Cortex of kidney (tissue), 1 donor: ENCODE measurements around the gene HS6ST3.

ENCODE experiments used
- DNase-seq: peaks from one replicate; lab custom pipeline; 2025; lab: John Stamatoyannopoulos, UW

Gene HS6ST3

DNA sequence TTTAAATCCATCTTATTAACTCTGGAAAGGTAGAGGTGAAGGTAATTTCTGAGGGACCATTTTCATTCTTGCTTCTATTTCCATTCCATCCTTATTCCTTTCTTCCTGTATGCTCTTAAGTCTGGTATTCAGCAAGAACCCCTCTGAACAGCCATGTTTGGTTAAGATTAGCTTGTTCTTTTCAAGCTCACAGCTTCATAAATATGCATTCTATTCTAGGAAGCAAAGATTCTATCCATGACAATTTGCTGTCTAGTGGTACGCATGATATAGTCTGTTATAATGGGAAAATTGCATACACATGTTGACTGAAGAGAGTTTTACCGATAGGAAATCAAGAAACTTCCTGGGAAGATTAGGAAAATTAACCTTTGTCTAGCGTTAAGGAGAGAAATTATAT is 218.7 kb downstream of the HS6ST3 start:
- no peak for DNase-seq

DNA sequence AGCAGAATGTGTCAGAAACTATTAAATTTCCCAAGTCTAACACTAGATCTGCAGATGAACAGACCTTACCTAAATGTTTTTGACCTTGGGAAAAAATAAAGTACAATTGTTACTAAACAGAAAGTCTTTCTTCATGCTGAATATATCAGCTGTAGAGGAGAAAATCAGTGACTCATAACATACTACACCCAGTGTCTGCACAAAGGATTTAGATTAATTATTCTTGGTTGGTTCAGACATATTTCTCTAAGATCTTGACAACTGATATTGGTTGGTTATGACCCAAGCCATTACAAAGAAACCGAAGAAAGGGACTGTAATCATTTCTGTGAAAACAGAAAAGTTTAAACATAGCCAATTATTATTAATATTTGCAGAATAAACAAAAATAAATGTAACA is 225.1 kb downstream of the HS6ST3 start:
- no peak for DNase-seq

DNA sequence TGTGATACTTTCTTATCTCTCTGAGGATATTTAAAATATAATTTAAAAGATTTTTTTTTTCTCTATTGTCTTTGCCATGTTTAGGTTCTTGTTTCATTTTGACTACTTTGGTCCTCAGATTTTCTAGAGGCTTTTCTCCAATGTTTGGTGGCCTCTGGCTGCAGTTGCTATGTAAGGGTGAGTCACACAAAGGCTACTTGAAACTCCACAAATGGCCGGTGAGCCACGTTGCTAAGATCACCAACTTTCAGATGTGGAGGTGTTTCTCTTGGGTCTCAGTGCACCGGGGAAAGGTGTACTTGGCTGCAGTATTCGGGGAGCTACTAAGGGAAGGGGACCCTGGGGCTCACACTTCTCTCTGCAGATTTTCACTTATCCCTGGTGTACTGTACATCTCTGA is 248.1 kb downstream of the HS6ST3 start:
- DNase-seq = no peak

DNA sequence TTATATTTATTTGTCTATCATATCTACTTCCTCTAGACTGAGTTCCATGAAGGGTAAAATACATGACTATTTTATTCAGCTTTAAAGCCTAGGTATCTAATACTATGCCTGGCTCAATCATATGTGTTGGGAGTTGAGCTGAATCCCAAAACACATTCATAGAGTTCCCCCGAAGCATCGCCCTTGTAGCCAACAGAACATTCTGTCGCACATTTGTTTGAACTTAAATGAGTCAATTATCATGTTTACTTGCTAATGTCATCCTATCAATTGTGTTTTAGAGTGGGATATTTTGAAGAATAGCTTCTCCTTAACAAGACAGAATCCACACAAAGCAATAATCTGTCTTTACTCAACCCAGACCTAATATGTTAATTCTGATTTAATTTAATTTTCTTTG is 252.4 kb downstream of the HS6ST3 start:
- no peak for DNase-seq

DNA sequence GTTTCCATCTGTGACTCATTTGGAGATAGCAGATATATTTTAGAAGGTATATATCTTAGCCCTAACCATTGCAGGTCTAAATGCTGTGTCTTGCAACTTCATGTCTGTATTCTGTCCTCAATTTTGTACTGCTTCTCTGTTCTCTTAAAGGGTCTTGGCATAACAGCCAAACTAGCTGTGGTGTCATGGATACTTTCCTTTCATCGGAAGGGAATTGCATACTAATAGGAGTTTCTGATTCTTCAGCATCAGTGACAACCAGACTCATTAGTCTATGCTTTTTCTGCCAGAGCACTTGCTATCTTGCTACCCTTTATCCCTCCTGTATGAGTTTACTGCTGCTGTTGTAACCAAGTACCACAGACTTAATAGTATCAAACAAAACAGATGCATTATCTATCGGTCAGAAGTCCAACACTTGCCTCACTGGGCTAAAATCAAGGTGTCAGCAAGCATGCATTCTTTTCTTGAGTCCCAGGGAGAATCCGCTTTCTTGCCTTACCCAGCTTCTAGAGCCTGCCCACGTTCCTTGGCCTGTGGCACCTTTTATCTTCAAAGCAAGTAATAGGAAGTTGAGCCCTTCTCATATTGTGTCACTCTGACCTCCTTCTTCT is 253.1 kb downstream of the HS6ST3 start:
- no peak for DNase-seq

DNA sequence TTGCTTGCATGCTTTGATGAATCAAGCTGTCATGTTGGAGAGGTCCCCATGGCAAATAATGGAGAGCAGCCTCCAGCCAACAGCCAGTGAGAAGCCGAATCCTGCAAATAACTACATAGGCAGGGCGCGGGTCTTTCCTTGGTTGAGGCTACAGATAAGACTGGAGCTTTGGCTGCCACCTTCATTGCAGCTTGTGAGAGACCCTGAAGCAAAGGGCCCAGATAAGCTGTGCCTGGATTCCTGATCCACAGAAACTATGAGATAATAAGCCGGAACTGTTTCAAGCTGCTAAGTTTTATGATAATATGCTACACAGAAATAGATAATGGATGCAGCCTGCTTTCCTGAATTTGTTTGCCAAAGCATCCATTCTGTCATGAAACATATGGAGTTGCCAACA is 257.0 kb downstream of the HS6ST3 start:
- DNase-seq = no peak

DNA sequence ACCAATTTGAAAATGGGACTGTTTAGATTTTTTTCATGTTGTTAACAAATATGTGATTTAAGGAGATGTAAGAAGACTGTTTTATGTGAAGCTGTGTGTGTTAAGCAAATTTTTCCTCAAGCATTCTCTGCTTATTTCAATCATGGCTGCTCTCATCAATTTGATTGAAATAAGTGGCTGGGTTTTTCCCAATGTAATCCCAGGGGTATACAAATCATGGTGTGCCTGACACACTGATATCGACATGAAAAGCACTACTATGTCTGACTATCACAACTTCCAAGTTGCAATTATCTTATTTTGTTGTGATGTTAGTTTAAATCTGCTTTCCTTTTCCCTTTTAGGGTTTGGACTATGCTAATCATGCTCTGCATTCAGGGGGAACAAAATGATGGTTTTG is 283.7 kb downstream of the HS6ST3 start:
- DNase-seq = no peak

DNA sequence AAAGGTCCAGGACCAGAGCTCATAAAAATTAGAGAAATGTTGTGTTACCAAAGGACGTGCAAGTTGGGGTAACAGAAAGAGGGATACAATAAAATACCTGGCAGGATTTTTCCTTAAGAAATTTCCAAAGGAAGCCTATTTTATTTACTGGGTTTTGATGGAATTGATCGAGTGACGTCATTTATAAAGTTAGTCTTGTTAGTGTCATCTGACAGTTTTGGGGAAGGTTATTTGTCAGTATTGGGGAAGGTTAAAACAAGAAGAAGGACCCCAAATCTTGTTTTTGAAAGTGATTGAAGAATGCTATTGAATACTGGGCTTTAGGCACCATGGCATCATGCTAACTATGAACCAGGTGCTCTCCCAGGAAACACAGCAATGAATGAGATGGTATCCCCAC is 287.9 kb downstream of the HS6ST3 start:
- DNase-seq = no peak

DNA sequence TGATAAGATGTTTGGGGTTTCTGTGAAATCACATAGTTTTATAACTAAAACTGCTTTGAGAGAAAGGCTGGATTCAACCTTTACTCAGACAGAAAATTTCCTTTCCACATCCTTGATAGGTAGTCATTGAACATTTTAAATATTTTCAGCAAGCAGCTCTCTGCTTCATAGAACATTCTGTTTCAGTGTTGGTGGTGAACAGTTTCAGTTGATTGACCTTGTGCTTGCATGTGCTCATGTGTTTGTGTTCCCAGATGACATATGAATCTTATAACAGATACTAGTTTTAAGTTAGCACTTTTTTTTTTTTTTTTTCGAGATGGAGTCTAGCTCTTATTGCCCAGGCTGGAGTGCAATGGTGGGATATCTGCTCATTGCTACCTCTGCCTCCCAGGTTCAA is 290.1 kb downstream of the HS6ST3 start:
- DNase-seq = no peak

DNA sequence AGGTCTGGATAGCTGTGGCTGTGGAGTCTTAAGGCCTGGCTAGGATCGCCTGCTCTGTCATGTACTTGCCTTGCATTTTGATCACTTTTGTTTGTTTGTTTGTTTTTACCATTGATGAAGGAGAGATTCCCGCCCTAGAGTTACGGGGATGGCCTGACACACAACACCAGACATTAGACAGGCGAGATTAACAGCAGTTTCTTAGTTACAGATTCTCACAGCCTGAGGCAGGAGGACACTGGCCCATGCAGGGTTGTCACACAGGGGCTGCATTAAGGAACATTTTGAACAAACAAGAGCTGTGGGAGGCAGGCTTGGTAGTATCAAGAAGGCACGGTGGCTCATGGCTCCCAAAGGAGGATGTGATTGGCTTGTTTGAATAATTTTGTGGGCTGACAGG is 291.8 kb downstream of the HS6ST3 start:
- DNase-seq = no peak

DNA sequence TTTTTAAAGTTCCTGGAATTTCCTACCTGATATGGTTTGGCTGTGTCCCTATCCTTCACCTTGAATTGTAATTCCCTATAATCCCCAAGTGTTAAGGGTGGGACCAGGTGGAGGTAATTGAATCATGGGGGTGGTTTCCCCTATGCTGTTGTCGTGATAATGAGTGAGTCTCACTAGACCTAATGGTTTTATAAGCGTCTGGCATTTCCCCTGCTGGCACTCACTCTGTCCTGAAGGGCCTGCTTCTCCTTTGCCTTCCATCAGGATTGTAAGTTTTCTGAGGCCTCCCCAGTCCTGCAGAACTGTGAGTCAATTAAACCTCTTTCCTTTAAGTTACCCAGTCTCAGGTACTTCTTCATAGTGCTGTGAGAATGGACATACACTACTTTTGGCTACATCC is 298.7 kb downstream of the HS6ST3 start:
- DNase-seq = no peak

DNA sequence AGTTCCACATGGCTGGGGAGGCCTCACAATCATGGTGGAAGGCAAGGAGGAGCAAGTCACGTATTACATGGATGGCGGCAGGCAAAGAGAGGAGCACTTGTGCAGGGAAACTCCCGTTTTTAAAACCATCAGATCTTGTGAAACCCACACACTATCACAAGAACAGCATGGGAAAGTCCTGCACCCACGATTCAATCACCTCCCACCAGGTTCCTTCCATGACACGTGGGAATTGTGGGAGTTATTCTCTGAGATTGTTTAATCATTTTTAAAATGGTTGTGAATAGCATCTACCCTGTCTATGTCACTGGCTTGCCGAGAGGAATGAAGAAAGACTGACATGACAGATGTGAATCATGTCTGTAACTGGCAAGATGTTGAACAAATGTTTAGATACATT is 301.7 kb downstream of the HS6ST3 start:
- DNase-seq = no peak

DNA sequence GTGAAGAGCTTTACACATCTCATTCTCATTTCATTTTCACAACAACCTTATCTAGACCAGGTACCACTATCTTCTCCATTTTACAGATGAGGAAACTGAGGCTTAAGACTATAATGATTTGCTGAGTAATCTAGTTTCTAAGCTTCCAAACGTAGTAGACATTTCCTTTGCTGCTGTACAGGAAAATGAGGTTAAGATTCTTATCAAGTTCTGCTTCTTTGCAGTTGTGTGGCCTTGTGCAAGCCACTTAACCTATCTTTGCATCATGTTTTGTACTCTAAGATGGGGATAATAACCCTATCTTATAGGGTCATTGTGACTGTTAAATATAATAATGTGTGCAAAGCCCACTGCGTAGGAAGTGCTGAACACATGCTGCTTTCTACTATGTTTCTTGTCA is 307.9 kb downstream of the HS6ST3 start:
- no peak for DNase-seq

DNA sequence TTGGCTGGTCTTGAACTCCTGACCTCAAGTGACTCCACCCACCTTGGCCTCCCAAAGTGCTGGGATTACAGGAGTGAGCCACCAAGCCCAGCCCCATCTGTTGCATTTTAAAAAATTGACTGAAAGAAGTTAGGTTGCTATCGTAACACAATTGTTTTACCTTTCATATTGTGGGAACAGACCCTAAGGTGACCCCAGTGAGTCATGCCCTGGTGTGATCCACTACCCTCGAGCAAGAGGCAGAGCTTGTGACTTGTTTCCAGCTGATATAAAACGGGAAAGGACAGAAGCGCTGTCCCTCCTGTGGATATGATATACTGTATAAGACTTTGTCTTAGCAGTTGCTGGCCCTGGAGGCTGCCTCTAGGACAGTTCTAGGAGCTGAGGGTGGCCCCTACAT is 308.6 kb downstream of the HS6ST3 start:
- DNase-seq = no peak

DNA sequence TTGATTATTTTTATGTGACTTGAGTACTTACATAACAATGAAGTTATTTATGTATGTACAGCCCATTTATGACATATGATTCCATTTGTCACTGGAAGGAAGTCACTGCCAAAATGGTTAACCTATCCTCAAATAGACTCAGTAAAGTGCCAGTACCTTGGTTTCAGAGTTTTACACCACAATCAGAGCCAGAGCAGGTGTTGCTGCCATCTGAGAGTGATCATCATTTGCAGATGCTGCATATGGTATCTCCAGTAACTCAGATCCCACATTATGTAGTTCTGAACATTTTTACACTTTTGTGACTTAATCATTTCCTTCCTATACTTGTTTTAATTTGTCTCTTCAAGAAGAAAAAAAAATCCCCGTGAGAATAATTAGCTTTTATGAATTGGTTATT is 313.3 kb downstream of the HS6ST3 start:
- DNase-seq = no peak

DNA sequence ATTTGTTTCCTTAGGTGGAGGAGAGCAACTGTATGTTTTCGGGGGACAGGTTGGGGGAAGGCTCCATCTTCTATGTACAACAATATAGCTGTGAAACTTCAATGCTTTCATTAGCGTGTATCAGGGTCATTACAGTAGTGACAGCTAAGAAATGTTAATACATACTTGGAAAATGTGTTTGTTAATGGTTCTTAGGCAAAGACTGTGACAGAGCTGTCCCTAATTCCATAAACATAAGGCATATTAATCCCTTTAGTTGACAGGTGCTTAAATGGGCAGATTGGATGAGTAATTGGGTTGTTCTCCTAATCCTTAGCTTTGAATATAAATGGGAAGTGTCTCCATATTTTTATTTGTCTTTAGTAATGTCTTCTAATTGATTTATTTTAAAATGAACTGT is 313.7 kb downstream of the HS6ST3 start:
- DNase-seq = no peak

DNA sequence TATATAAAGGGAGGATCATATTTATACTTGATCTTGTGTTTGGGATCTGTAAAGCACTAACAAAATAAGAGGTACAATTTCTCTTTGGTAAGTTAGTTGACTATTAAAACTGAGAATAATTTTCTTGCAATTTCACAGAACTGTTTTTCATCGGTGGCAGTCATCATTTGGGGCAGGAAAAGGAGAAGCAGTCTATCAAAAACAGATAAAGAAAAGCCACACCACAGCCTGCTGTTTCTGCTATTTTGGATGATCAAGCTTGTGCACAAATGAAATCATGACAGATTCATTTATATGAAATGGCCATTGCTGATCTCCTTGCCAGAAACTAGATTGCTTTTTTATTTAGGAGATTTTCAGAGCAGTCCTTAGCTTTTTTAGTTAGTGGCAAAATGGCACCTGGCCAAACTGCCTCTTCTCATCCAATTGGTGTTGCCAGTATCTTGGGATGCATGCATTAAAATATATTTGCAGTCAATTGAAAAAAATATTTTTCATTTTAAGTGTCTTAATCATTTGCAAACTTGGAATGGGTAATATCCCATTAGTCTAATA is 326.0 kb downstream of the HS6ST3 start:
- DNase-seq = no peak

DNA sequence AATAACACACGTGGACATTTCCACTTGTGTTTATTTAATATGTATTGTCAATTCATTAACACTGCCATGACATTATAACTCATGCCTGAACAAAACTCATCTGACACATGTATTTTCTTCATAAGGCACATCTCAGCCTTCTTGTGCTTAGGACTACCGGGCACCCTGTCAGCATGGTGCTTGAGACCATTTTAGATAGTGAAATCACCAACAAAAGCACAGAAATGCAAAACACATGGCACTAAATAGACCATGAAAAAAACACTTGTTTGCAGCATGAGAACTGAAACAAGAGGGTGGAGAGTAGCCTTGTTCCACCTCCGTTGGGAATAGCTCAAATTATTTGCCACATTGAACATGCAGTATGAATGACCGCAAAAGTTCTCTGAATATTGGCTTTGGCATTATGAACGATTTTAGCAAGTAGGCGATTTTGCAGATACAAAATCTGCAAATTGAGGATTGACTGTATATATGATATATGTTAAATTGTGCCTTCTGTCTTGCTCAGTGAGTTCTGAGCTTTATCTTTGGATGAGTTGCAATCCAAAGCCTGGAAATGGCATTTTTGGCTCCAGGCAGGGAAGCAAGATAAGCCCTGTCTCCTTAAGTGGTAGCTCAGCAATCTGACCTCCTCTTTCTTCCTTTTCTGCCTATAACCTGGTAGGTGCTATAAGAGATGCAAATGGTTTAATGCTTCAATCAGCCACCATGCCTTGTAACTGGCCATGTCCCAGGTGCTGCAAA is 328.2 kb downstream of the HS6ST3 start:
- DNase-seq = no peak

DNA sequence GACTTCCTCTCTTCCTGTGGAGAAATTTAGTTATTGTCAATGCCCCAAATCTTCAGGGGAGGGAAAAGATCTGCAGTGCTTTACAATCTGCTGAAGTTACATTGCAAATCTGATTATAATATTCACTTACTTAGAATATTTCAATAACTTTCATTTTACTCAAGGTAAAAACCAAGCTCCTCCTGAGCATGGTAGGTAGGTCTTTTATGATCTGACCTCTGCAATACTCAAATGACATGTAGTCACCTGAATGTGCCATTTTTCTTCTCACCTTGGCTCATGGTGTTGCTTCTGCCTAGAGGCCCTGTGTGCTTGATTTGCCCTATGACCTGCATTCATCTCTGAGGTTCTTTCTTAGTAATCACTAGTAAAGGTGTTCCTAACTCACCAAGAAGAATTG is 331.4 kb downstream of the HS6ST3 start:
- DNase-seq = no peak

DNA sequence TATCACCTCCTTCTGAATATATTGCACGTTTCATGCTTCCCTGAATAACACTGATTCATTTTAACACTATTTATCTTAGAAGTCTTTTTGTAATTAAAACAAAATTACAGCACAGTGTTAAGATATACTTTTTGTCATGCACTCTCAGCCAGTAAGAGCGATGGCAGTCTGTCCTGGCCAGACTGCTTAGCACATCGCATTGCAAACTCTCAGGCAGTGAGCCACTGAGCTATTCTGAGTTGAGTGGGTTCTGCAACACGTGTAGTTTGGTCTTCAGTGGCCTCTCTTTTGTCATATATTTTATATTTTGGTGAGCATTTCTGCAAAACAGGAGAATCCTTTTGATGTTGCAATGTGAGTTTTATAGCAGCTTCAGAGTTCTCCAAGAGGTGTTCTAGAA is 332.1 kb downstream of the HS6ST3 start:
- no peak for DNase-seq

DNA sequence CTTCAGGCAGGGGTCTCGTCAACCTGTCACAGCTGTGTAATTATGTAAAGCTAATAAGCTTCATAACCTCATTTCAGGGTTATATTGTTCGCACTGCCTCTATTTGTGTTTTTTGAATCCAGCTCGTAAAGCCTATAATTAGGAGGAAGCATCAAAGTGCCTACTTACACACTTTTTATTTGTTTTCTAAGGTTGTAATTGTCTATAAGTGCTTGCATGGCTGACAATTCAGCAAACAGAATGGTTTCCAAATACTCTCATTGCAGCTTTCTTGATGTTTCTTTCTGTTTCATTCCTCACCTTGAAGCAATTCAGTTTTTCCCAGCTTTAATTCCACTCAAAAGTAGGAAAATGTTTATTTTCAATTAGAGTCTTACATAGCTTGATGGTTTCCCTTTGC is 336.3 kb downstream of the HS6ST3 start:
- no peak for DNase-seq

DNA sequence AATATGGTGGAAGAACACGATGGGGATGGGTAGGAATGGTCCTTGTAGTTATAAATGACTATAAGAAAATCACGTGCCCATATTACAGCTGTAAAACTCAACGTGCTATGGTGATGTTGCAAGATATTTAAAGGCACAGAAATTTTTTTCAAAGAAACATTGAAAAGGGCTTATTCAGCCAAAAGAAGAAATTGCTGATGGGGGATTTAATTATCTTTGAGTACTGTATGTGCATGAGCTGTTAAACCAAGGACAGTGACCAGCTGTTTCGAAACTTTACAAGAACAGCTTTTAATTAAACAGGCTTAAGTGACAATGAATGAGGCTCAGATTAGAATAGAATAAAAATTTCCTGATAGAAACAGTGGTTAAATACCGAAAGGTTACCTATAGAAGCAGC is 339.0 kb downstream of the HS6ST3 start:
- no peak for DNase-seq

DNA sequence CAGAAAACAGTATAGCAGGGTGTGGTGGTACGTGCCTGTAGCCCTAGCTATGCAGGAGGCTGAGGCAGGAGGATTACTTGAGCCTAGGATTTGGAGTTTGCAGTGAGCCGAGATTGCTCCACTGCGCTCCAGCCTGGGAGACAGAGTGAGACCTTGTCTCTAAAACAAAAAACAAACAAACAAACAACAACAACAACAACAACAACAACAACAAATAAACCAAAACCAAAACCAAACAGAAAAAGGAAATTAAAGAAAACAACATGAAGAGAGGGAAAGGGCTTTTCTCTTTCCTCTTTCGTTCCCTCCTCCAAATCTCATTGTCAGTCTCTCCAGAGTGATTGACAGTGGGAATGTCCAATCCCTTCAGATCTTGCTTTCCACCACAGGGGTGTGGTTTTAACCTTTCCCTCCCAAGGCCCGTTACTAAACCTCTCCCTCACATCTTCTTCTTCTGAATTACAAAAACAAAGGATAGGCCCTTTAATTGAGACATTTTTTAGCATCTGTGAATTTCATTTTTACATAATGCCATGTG is 341.2 kb downstream of the HS6ST3 start:
- DNase-seq = no peak

DNA sequence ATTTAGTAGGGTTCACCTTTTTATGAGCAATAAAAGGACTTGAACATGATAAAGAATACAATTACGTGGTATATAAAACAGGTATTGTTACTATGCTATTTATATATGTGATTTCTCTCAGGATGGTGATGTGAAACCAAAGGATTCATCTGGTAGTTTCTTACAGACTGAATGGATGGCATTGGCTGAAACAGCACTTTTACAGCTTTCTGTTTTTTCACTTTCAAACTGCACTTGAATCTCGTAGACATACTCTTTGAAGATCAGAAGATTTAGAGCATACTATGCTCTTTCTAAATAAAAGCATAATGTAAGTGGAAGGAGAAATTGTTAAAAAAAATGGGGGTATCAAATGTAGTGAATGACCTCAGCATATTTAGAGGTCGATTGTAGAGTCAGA is 354.8 kb downstream of the HS6ST3 start:
- DNase-seq = no peak
